GM21447 (cell line): ENCODE results near the gene CMIP.

Source experiments
- ATAC-seq: cut with Tn5 transposase; IDR thresholded peaks from one replicate; pipeline ENCODE4 v1.9.1; 2021; ENCODE audit not compliant: unreplicated experiment

CMIP gene

DNA sequence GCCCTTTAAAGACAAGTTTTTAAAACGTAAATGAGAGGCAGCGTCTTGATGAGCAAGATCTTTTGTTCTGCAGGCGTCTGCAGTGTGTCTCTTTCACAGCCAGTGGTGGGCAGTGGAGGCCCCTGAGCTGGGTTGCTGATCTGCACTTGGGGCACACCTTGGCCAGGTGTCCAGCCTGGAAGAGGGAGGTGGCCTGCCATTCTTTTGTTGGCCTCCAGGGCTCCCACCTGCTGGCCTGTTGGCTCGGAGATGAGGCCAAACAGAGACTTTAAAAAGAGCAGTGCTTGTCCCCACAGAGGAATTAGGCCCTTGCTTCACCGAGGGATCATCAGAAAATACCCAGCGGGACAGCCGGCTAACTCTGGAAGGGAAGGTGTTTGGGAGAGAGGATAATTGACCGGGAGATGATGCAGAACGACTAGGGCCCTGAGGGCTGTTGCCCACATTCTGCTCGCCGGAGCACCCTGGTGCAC is 188.6 kb downstream of the CMIP start:
- ATAC-seq: no peak

DNA sequence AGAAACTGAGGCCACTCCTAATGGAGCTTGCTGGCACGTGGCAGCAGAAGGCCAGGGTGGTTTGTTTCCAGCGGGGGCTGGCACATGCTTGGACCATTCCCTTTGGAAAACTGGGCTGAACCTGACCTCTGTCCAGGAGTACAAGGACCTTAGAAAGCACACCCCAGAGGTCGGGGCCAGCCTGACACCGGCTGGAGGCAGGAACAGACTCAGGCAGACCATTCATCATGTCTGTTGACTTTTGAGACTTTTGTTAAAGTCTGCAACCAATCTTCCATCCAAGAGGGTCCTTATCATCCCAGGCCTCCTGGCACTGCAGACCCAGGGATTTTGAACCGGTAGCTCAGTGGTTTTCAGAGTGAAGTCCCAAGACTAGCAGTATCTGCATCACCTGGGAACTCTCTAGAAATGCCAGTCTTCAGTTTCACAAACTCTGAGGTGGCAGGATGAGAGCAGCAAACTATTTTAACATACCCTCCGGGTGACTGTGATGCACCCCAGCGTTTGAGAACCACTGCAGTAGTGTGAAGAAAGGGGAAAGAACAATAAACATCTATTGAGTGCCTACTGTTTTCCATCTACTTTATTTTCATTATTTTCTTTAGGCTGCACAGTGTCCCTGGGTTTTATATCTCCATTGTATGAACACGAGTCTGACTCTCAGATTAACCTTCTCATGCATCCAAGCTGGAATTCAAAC is 189.2 kb downstream of the CMIP start:
- no peak for ATAC-seq

DNA sequence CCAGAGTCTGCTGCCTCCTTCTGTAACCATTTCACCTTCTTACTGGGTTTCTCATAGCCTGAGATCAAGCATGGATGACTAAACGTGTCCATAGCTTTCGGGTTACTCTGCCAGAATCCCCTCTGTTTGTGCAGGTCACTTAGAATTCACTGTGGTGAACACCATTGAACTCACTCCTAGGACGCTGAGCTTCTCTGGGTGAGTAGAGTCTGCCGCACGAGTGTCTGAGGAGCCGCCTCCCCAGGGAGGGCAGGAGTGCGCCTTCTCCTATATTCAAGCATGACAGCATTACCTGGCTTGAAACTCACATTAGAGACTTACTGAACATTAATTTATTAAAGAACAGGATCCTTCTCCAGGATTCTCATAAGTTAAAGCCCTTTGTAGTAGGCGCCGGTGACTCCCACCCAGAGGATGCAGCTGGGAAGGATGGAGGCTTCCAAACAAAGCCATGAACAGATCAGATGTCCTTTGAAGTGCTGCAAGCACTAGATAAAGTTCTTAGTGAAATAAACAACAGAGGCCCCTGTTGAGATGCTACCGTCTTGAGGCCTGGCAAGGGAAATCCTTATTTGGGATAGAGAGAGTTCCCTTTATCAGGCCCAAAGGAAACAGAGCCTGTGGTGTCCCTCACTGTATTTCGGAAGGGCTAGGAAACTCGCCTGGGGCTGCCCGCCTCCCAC is 189.9 kb downstream of the CMIP start:
- ATAC-seq: no peak

- ATAC-seq: no peak
Measured at GRCh38 chr16:81635063-81635937, 190.7 kb downstream of the CMIP start.

GRCh38 chr16:81636298-81636993 is 191.8 kb downstream of the CMIP start:
- no peak for ATAC-seq

DNA sequence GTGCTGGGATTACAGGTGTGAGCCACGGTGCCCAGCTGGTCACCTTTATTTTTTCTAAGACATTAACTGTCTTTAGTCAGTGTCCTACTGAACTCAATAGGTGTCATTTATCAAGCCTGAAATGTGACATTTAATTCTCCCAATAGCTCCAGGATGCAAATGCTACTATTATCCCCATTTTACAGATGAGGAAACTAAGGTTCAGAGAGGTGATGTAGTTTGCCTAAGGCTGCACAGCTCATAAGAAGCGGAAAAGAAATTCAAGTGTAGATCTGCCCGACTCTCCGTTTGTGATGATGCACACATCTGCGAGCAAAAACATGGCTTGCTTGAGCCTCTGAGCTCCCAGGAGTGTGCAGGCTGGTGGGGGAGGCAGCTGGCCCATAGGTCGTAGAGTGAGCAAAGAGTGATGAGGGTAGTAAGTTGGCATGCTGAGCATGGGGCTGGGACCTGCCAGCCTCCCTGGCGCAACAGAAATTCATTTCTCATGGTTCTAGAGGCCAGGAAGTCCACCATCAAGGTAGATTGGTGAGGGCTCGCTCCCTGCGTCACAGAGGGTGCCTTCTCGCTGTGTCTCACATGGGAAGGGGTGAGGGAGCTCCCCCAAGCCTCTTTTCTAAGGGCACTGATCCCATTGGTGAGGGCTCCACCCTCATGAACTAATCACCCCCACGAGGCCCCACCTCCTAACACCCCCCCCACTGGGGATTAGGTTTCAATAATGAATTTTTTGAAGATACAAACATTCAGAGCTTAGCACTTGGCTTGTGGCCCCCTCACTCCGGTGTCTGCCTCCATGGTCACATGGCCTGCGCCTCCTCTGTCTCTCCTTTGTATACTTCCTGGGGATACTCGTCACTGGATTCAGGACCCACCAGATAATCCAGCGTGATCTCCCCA is 193.0 kb downstream of the CMIP start:
- ATAC-seq: no peak

DNA sequence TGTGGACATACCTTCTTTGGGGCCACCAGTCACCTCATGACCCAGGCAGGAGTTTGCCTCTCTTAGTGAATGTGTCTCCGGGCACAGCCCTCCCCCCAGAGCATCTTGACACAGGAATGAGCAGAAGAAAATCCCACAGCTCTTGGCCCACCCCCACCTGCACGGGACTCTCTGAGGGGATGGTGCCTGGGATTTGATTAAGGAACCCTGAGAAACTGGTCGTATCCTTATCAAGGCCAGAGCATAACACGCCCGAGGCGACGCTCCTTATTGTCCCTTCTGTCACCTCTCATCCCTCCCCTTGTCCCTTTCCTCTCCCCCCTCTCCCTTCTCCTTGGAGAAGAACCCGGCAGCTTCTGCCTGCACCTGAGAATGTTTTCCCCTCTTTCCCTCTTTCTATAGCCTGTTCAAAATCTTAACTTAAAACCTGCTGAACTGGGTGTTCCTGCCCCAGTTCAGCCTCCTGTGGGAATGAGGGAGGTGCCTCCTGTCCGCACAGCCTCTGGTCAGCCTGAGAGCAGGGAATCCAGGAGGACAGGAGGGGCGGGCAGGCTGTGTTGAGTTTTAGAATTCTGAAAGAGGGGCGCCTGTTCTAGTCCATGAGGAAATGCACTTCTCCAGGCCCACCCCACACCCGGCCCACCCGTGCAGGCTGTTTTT is 193.8 kb downstream of the CMIP start:
- ATAC-seq: no peak

- no peak for ATAC-seq
Measured at GRCh38 chr16:81639348-81639747, 194.7 kb downstream of the CMIP start.

DNA sequence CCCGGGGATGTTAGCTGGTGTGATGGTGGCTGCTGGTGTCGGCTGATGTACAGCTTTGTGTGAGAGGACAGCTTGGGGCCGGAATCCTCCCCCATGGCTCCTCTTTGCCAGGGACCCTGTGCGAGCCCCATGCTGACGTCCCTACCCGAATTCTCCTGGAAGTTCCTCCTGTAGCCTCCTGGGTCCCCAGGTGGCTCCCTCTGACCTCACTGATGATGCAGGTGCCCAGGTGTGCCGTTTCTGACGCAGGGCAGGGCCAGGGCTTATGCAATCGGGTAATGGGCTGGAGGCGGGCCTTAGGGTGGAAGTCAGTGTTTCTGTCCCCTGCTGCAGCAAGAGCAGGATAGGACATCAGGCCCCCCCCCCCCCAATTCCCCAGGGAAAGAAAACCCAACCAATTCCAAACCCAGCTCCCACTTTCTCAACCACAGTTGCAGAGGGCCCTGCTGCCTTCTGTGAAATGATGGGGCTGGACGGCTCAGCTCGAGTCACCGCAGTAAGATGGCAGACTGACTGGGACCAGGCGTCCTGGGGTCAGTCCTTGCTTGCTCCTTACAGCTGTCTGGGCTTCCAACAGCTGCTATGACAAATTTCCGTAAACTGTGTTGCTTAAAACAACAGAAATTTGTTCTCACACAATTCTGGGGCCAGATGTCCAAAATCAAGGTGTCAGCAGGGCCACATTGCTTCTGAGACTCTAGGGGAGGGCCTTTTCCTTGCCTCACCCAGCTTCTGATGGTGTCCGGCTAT is 195.5 kb downstream of the CMIP start:
- no peak for ATAC-seq

DNA sequence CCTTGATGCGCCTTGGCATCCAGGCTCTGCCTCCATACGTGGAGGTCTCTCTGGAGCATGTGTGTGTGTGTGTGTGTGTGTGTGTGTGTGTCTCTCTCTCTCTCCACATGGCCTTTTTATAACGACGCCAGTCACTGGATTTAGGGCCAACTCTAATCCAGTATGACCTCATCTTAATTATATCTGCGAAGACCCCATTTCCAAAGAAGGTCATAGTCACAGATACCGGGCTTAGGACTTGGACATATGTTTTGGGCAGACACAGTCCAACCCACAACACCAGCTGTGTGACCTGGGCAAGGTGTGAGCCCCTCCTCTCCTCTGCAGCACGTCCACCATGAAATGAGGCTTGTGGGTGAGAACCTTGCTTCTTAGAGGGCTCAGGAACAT is 196.1 kb downstream of the CMIP start:
- no peak for ATAC-seq

DNA sequence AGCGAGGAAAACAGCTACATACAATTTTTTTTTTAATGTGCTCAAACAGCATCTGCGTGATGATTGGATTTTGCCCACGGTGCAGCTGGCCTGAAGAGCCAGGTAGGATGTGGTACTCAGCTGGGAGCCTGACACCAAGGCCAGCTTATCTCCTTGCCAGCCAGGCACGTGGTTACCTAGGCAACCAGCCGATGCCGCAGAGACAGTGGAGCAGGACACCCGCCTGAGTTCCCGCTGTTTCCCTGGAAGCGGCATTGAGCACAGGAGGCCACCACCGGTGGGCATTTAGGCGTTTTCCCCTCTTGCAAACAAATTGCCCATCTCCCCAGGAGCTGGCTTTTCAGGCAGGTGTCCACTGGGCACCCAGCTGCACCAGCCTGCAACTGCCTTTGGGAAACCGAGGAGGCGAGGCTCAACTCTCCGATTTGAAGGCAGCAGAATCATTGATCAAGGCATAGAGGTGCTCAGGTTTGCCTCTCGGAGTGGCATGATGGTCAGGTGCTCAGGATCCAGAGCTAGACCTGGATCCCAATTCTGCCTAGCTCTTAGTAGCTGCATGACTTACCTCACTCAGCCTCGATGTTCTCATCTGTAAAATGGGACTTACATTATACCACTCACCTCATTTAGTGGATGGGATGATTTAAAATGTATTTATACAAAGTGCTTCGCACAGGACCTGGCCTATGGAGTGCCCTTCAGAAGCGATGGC is 196.9 kb downstream of the CMIP start:
- ATAC-seq: no peak

- no peak for ATAC-seq
Measured at GRCh38 chr16:81642107-81642436, 197.5 kb downstream of the CMIP start.

- no peak for ATAC-seq
Measured at GRCh38 chr16:81642943-81643342, 198.3 kb downstream of the CMIP start.

GRCh38 chr16:81645266-81645694 is 200.7 kb downstream of the CMIP start:
- no peak for ATAC-seq

DNA sequence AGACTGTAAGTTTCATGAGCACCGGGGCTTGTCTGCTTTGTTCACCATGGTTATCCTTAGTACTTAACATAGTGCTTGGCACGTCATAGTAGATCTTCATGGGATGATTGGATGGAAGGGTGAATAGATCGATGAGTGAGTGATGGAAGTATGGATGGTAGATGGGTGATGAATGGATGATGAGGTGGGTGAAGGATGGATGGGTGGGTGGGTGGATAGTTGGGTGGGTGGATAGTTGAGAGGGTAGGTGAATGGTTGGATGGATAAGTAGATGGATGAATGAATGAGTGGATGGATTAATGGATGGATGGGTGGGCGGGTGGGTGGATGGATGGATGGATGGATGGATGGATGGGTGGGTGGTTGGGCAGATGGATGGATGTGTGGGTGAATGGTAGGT is 201.3 kb downstream of the CMIP start:
- ATAC-seq: no peak

DNA sequence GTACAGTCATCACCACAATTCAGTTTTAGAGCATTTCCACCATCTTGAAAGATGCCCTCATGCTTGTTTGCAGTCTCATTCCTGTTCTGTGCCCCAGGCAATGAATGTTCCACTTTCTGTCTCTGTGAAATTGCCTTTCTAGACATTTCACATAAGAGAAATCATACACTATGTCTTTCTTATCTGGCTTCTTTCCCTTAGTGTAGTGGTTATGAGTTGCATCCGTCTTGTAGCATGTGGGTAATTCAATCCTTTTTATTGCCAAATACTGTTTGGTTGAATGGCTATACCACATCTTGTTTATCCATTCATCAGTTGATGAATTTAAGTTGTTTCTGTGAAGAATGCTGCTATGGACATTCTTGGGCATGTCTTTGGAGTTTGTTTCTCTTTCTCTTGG is 202.0 kb downstream of the CMIP start:
- ATAC-seq: no peak

DNA sequence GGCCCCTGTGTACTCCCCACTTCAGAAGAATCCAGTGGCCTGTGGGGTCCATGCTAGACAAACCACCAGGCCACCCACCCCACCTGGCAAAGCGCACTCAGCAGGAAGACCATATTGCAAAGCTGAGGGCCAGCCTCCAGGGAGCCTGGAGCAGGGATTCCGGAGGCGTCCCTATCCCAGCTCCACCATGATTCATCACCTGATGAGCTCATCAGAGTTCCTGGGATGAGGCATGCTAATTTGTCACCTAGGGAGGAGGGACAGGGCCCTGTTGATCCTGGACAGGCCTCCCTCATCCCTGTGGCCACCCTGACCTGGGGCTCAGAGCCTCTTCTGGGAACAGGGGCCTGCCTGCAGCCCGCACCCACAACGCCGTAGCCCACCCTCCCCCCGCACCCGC is 202.9 kb downstream of the CMIP start:
- no peak for ATAC-seq

- no peak for ATAC-seq
Measured at GRCh38 chr16:81649561-81650184, 205.1 kb downstream of the CMIP start.
